Liver (tissue), 3 donors: ENCODE data around the gene PLEKHF1.

ENCODE experiments used
- EGR1 ChIP-seq, 2 donors: IDR thresholded peaks; 2 replicates each; pipeline ENCODE4 v1.6.1; 2016 to 2018; ENCODE audit warnings: antibody characterized with exemption in 2 of 2, low read depth in 2 of 2
- GABPA ChIP-seq, 2 donors: IDR thresholded peaks in 1 of 2; conservative IDR thresholded peaks in 1 of 2; 2 replicates each; pipeline ENCODE4 v1.6.1; 2016; ENCODE audit warnings: antibody characterized with exemption in 2 of 2, mild to moderate bottlenecking in 1 of 2, moderate library complexity in 1 of 2
- RXRA ChIP-seq, 2 donors: IDR thresholded peaks; 2 replicates each; pipeline ENCODE4 v1.6.1; 2017 to 2018; ENCODE audit warnings: antibody characterized with exemption in 2 of 2, mild to moderate bottlenecking in 1 of 2
- SP1 ChIP-seq: IDR thresholded peaks from 2 replicates; pipeline ENCODE4 v1.6.1; 2018; ENCODE audit warnings: antibody characterized with exemption, mild to moderate bottlenecking
- TAF1 ChIP-seq: conservative IDR thresholded peaks from 2 replicates; pipeline ENCODE4 v1.6.1; 2016; ENCODE audit warnings: antibody characterized with exemption, mild to moderate bottlenecking
- TF ChIP-seq, protein P1 (sequence below): IDR thresholded peaks from 2 replicates; pipeline ENCODE4 v1.6.1; 2016; ENCODE audit warnings: antibody characterized with exemption
- TF ChIP-seq, protein P2 (sequence below): fragments of 150-350 bp; IDR thresholded peaks from 2 replicates; pipeline ENCODE4 v1.5.1; 2017; ENCODE audit warnings: improper control_type of control experiment, low read depth, low read length; ENCODE audit not compliant: missing input control
- TF ChIP-seq, protein P3 (sequence below): IDR thresholded peaks from 2 replicates; pipeline ENCODE4 v1.6.1; 2016; ENCODE audit warnings: antibody characterized with exemption, mild to moderate bottlenecking
- TF ChIP-seq, protein P4 (sequence below): IDR thresholded peaks from 2 replicates; pipeline ENCODE4 v1.6.1; 2016; ENCODE audit warnings: antibody characterized with exemption
- donor health status: healthy.
- donor health status: healthy.

DNA sequence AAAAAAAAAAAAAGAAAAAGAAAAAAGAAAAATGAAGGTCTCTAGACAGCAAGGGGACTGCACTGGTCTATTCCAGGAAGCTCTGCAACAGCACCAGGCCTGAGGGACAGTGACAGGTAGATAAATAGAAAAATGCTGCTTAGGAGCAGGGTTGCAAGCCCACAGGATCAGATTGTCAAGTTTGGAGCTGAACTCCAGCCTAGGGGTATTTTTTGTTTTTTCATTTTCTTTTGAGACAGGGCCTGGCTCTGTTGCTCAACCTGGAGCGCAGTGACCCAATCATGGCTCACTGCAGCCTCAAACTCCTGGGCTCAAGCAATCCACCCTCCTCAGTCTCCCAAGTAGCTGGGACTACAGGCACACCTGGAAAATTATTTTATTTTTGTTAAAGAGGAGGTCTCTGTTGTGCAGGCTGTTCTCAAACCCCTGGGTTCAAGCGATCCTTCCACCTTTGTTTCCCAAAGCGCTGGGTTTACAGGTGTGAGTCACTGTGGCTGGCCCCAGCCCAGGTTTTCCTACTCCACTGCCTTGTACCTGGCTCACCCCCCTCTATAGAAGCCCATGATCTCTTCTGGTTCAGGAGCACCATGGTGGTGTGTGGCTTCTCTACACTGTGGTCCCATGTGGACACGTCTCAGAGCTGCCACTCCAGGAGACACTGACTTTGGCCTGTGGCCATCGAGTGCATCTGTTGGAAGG, 35.3 kb upstream of the PLEKHF1 start:
- TF ChIP-seq, protein P1, sequence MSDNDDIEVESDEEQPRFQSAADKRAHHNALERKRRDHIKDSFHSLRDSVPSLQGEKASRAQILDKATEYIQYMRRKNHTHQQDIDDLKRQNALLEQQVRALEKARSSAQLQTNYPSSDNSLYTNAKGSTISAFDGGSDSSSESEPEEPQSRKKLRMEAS: no peak
- TF ChIP-seq, protein P2, sequence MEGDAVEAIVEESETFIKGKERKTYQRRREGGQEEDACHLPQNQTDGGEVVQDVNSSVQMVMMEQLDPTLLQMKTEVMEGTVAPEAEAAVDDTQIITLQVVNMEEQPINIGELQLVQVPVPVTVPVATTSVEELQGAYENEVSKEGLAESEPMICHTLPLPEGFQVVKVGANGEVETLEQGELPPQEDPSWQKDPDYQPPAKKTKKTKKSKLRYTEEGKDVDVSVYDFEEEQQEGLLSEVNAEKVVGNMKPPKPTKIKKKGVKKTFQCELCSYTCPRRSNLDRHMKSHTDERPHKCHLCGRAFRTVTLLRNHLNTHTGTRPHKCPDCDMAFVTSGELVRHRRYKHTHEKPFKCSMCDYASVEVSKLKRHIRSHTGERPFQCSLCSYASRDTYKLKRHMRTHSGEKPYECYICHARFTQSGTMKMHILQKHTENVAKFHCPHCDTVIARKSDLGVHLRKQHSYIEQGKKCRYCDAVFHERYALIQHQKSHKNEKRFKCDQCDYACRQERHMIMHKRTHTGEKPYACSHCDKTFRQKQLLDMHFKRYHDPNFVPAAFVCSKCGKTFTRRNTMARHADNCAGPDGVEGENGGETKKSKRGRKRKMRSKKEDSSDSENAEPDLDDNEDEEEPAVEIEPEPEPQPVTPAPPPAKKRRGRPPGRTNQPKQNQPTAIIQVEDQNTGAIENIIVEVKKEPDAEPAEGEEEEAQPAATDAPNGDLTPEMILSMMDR: no peak
- TF ChIP-seq, protein P3, sequence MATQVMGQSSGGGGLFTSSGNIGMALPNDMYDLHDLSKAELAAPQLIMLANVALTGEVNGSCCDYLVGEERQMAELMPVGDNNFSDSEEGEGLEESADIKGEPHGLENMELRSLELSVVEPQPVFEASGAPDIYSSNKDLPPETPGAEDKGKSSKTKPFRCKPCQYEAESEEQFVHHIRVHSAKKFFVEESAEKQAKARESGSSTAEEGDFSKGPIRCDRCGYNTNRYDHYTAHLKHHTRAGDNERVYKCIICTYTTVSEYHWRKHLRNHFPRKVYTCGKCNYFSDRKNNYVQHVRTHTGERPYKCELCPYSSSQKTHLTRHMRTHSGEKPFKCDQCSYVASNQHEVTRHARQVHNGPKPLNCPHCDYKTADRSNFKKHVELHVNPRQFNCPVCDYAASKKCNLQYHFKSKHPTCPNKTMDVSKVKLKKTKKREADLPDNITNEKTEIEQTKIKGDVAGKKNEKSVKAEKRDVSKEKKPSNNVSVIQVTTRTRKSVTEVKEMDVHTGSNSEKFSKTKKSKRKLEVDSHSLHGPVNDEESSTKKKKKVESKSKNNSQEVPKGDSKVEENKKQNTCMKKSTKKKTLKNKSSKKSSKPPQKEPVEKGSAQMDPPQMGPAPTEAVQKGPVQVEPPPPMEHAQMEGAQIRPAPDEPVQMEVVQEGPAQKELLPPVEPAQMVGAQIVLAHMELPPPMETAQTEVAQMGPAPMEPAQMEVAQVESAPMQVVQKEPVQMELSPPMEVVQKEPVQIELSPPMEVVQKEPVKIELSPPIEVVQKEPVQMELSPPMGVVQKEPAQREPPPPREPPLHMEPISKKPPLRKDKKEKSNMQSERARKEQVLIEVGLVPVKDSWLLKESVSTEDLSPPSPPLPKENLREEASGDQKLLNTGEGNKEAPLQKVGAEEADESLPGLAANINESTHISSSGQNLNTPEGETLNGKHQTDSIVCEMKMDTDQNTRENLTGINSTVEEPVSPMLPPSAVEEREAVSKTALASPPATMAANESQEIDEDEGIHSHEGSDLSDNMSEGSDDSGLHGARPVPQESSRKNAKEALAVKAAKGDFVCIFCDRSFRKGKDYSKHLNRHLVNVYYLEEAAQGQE: no peak
- TF ChIP-seq TAF1: no peak
- TF ChIP-seq GABPA (IDR thresholded peaks at IDR 0.05 in 1 of 2, conservative IDR thresholded peaks at IDR 0.05 in 1 of 2): no peak
- TF ChIP-seq EGR1 (IDR thresholded peaks at IDR 0.05; ENCODE audit: low read depth in 2 of 2): no peak
- TF ChIP-seq SP1: no peak
- TF ChIP-seq, protein P4, sequence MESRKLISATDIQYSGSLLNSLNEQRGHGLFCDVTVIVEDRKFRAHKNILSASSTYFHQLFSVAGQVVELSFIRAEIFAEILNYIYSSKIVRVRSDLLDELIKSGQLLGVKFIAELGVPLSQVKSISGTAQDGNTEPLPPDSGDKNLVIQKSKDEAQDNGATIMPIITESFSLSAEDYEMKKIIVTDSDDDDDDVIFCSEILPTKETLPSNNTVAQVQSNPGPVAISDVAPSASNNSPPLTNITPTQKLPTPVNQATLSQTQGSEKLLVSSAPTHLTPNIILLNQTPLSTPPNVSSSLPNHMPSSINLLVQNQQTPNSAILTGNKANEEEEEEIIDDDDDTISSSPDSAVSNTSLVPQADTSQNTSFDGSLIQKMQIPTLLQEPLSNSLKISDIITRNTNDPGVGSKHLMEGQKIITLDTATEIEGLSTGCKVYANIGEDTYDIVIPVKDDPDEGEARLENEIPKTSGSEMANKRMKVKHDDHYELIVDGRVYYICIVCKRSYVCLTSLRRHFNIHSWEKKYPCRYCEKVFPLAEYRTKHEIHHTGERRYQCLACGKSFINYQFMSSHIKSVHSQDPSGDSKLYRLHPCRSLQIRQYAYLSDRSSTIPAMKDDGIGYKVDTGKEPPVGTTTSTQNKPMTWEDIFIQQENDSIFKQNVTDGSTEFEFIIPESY: no peak
- no peak for TF ChIP-seq RXRA (IDR thresholded peaks at IDR 0.05)
